Nephron (organoid): ENCODE data around the gene DHRS7B.
"Not testable (repeated sequence)": the region's sequence is repeated elsewhere in the genome, so short reads cannot be mapped to it uniquely, and the experiment has no call there.

Experiments
- H3K27ac Mint-ChIP-seq, 3 experiments: 2 replicates each; pipeline ENCODE4 v1.8.0; 2020; ENCODE audit warnings: mixed read lengths in 3 of 3, mild to moderate bottlenecking in 2 of 3, moderate library complexity in 1 of 3
- H3K27me3 Mint-ChIP-seq: 2 replicates; pipeline ENCODE4 v1.8.0; 2021; ENCODE audit warnings: low read depth, mild to moderate bottlenecking, moderate library complexity, mixed read lengths
- H3K36me3 Mint-ChIP-seq: 2 replicates; pipeline ENCODE4 v1.8.0; 2020; ENCODE audit warnings: low read depth, mixed read lengths
- H3K4me1 Mint-ChIP-seq: 2 replicates; pipeline ENCODE4 v1.8.0; 2020; ENCODE audit warnings: mixed read lengths
- H3K4me3 Mint-ChIP-seq, 3 experiments: 2 replicates each; pipeline ENCODE4 v1.8.0; 2020; ENCODE audit warnings: mild to moderate bottlenecking in 3 of 3, mixed read lengths in 3 of 3, moderate library complexity in 2 of 3
- H3K9me3 Mint-ChIP-seq: 2 replicates; pipeline ENCODE4 v1.8.0; 2020; ENCODE audit warnings: mixed read lengths
- CTCF ChIP-seq, 3 experiments: fragments of 200-600 bp; sonication (generic); IDR thresholded peaks; one replicate each; pipeline ENCODE4 v1.5.0; 2021; ENCODE audit warnings: antibody characterized with exemption in 3 of 3; ENCODE audit not compliant: unreplicated experiment in 3 of 3

The DHRS7B gene

GRCh38 chr17:21105064-21105894, 21.5 kb upstream of the DHRS7B start:
- no peak for TF ChIP-seq CTCF (IDR thresholded peaks at IDR 0.05; ENCODE audit: unreplicated experiment in 3 of 3)
- no peaks in the 10 kb centered on the region for H3K9me3 Mint-ChIP-seq
- H3K4me3 Mint-ChIP-seq = no peak overlapping the region
- H3K4me1 Mint-ChIP-seq = no peaks in the 10 kb centered on the region
- no peaks in the 10 kb centered on the region for H3K36me3 Mint-ChIP-seq
- H3K27ac Mint-ChIP-seq = no peak overlapping the region
- peaks cover 5% of the 10 kb centered on the region for H3K27me3 Mint-ChIP-seq

DNA sequence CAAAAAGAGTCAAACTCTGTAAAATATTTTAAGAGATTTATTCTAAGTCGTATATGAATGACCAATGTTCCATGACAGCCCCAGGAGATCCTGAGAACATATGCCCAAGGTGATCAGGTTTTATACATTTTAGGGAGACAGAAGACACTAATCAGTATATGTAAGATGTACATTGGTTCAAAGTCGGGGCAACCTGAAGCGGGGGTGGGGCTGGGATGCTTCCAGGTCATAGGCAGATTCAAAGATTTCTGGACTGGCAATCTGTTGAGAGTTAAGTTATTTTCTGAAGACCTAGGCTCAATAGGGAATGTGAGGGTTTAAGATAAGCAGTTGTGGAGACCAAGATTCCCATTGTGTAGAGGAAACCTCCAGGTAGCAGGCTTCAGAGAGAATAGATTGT, 20.4 kb upstream of the DHRS7B start:
- Mint-ChIP-seq H3K27me3 (peaks cover 10% of the 10 kb centered on the region), H3K36me3 (no peaks in the 10 kb centered on the region), H3K4me1 (no peaks in the 10 kb centered on the region), H3K4me3 (no peak overlapping the region), H3K27ac (no peak overlapping the region), H3K9me3 (no peaks in the 10 kb centered on the region)
- no peak for TF ChIP-seq CTCF (IDR thresholded peaks at IDR 0.05; ENCODE audit: unreplicated experiment in 3 of 3)

- H3K27ac Mint-ChIP-seq, H3K27me3 Mint-ChIP-seq, H3K4me1 Mint-ChIP-seq, H3K36me3 Mint-ChIP-seq, H3K9me3 Mint-ChIP-seq, H3K4me3 Mint-ChIP-seq: not testable (repeated sequence)
These were observed 19.6 kb upstream of the DHRS7B start for GRCh38 chr17:21107067-21107650.

GRCh38 chr17:21108651-21109050, 18.1 kb upstream of the DHRS7B start:
- H3K27ac Mint-ChIP-seq = no peak overlapping the region
- no peak overlapping the region for H3K4me3 Mint-ChIP-seq
- no peak for TF ChIP-seq CTCF (IDR thresholded peaks at IDR 0.05; ENCODE audit: unreplicated experiment in 3 of 3)
- H3K4me1 Mint-ChIP-seq = no peaks in the 10 kb centered on the region
- no peaks in the 10 kb centered on the region for H3K9me3 Mint-ChIP-seq
- H3K27me3 Mint-ChIP-seq = peaks cover 10% of the 10 kb centered on the region
- H3K36me3 Mint-ChIP-seq = no peaks in the 10 kb centered on the region

- H3K27me3 Mint-ChIP-seq = peaks cover 14% of the 10 kb centered on the region
- TF ChIP-seq CTCF (IDR thresholded peaks at IDR 0.05; ENCODE audit: unreplicated experiment in 3 of 3) = no peak
- H3K9me3 Mint-ChIP-seq = no peaks in the 10 kb centered on the region
- H3K4me3 Mint-ChIP-seq = no peak overlapping the region
- no peaks in the 10 kb centered on the region for H3K36me3 Mint-ChIP-seq
- H3K4me1 Mint-ChIP-seq = no peaks in the 10 kb centered on the region
- no peak overlapping the region for H3K27ac Mint-ChIP-seq
These were observed 13.6 kb upstream of the DHRS7B start for GRCh38 chr17:21113049-21113690.

- Mint-ChIP-seq H3K36me3 (no peaks in the 10 kb centered on the region), H3K27ac (no peak overlapping the region), H3K4me3 (no peak overlapping the region), H3K4me1 (no peaks in the 10 kb centered on the region), H3K9me3 (no peaks in the 10 kb centered on the region), H3K27me3 (peaks cover 14% of the 10 kb centered on the region)
- TF ChIP-seq CTCF (IDR thresholded peaks at IDR 0.05; ENCODE audit: unreplicated experiment in 3 of 3) = no peak
These were observed 13.0 kb upstream of the DHRS7B start for GRCh38 chr17:21113716-21114115.

- H3K4me1 Mint-ChIP-seq = not testable (repeated sequence)
These were observed 12.0 kb upstream of the DHRS7B start for GRCh38 chr17:21114791-21115190.

More at GRCh38 chr17:21114791-21115190, 12.0 kb upstream of the DHRS7B start:
- H3K27ac Mint-ChIP-seq, H3K9me3 Mint-ChIP-seq, H3K4me3 Mint-ChIP-seq, H3K36me3 Mint-ChIP-seq: not testable (repeated sequence)
- peaks cover 18% of the 10 kb centered on the region for H3K27me3 Mint-ChIP-seq
